ENCODE measurements around the gene TMEM109.

GRCh38 chr11:60970890-60971289, 56.9 kb downstream of the TMEM109 start:
- TF ChIP-seq CTCF (IDR thresholded peaks at IDR 0.05) (no peak), POLR2A (IDR thresholded peaks at IDR 0.05) (no peak)
